Ovary (tissue), 3 donors: ENCODE measurements around the gene MROH2B.

Experiments
- EP300 ChIP-seq: sonication (generic); formaldehyde crosslinking; IDR thresholded peaks from one replicate; pipeline ENCODE4 v1.6.1; 2017; ENCODE audit warnings: antibody characterized with exemption
- POLR2A ChIP-seq: fragments of 450-650 bp; IDR thresholded peaks from one replicate; pipeline ENCODE4 v1.6.1; 2017; ENCODE audit warnings: antibody characterized with exemption, mild to moderate bottlenecking, moderate library complexity
- TF ChIP-seq, protein P1 (sequence below), 3 donors: fragments of 450-650 bp in 2 of 3; fragments of 200-600 bp in 1 of 3; IDR thresholded peaks; one replicate each; pipeline versions ENCODE4 v1.5.1 to v1.8.0; 2016 to 2022; ENCODE audit warnings: antibody characterized with exemption in 3 of 3, mild to moderate bottlenecking in 1 of 3
- donor health status: DM: no; HTN: no; CAD: no.

DNA sequence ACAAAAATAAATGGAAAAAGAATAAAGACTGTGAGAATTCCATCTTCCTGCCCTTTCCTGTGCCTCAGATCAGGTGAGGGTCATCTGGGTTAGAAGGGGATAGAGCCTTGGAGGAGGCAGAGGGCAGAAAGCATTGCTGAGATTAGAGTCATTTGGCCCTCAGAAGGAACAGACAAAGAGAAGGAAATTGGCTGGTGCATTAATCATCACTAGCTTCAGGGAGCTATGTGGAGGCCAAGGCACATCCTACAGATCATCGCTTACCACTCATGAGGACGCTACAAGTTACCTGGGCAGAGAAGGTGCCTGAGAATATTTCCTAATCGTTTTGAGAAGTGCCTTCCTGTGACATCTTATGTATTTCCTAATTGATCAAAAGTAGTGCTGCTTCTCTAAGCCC lies 87.4 kb downstream of the MROH2B start:
- TF ChIP-seq POLR2A (no peak), EP300 (no peak)
- TF ChIP-seq, protein P1, sequence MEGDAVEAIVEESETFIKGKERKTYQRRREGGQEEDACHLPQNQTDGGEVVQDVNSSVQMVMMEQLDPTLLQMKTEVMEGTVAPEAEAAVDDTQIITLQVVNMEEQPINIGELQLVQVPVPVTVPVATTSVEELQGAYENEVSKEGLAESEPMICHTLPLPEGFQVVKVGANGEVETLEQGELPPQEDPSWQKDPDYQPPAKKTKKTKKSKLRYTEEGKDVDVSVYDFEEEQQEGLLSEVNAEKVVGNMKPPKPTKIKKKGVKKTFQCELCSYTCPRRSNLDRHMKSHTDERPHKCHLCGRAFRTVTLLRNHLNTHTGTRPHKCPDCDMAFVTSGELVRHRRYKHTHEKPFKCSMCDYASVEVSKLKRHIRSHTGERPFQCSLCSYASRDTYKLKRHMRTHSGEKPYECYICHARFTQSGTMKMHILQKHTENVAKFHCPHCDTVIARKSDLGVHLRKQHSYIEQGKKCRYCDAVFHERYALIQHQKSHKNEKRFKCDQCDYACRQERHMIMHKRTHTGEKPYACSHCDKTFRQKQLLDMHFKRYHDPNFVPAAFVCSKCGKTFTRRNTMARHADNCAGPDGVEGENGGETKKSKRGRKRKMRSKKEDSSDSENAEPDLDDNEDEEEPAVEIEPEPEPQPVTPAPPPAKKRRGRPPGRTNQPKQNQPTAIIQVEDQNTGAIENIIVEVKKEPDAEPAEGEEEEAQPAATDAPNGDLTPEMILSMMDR (IDR thresholded peaks at IDR 0.05): no peak
